Measurements from ENCODE around the gene TEX13C.
"Not testable (repeated sequence)": the region's sequence is repeated elsewhere in the genome, so short reads cannot be mapped to it uniquely, and the experiment has no call there.

Gene TEX13C

DNA sequence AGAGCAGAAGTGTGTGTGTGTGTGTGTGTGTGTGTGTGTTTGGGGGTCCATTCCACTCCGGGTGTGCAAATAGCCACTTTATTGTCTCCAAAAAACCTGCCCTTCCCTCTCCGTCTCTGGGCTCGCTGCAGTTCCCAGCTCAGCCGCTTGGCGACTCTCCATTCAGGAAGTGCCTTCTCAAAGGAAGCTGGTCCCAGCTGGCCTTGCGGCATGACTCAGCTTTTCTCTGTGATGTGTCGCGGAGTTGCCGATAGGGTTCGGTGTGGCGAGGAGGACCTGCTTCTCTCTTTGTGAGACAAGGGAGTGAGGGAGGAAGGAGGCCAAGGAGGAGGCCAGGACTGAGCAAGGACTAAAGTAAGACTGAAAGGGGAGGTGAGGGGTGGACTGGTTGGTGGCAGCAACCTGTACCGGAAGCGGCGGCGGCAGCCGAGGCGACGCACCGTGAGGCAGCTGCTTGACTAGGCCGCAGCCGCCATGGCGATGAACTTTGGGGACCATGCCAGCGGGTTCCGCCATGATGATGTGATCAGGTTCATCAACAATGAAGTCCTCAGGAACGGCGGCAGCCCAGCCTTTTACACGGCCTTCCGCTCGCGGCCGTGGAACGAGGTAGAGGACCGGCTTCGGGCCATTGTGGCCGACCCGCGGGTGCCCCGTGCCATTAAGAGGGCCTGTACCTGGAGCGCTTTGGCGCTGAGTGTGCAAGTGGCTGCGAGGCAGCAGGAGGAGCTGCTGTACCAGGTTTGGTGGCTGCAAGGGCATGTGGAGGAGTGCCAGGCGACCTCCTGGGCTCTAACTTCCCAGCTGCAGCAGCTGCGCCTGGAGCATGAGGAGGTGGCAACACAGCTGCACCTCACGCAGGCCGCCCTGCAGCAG, at the start of gene TEX13C:
TSS of gene TEX13C (plus strand) at position 226 of the 876 bp plus-strand sequence. CDS start at position 475, 249 bp downstream.
- DNase-seq, result no peak

GRCh38 chrX:125287282-125287681, 32.4 kb upstream of the TEX13C start:
- DNase-seq, result no peak

- no peak for DNase-seq
Measured at GRCh38 chrX:125288343-125288742, 31.3 kb upstream of the TEX13C start.

DNA sequence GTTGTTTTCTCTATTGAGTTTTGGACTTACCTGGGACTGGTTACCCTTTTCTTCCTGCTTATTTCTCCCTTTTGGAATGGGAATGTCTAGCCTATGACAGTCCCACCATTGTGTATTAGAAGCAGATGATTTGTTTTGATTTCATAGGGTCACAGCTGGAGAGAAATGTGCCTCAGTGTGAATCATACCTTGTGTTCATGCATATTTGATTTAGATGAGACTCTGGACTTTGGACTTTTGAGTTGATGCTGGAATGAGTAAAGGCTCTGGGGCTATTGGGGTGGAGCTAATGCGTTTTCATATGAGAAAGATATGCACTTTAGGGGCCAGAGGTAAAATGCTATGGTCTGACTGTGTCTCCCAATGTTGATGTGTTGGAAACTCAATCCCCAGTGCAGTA, 30.5 kb upstream of the TEX13C start:
- no peak for DNase-seq

GRCh38 chrX:125289920-125290319, 29.8 kb upstream of the TEX13C start:
- no peak for DNase-seq

DNA sequence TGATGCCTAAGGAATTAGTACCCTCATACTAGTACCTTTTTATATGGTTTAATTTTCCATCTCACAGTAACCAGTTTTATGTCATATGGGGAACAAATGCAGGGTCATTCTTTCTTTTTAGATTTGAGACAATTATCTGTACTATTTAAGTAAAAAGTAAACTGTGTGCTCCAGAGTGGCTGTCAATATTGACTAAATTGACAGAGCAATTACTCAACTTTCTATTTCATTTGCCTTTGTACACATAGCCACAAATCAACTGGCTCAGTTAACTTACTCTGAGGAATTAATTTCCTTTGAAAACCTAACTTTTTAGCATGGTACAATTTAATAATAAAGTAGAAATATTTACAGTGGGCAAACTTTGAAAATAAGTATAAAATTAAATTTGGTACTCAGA, 28.5 kb upstream of the TEX13C start:
- no peak for DNase-seq

- DNase-seq, result no peak
Measured at GRCh38 chrX:125293850-125294780, 25.6 kb upstream of the TEX13C start.

DNA sequence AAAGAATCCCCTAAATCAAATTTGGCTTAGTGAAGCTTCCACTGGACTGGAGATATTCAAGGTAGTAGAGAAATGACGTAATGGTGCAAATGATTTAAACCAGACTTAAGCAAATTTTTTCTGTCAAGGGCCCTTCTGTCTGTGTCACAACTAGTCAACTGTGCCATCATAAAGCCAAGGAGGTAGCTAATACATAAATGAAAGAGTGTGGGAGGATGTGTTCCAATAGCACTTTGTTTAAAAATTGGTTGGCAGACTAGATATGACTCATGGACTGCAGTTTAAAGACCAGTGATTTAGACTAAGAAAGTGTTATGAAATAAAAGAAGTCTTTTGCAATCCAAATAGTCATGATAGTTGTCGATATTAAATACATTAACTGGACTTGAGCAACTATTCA, 24.3 kb upstream of the TEX13C start:
- DNase-seq, result no peak

- no peak for DNase-seq
Measured at GRCh38 chrX:125298871-125299270, 20.8 kb upstream of the TEX13C start.

DNA sequence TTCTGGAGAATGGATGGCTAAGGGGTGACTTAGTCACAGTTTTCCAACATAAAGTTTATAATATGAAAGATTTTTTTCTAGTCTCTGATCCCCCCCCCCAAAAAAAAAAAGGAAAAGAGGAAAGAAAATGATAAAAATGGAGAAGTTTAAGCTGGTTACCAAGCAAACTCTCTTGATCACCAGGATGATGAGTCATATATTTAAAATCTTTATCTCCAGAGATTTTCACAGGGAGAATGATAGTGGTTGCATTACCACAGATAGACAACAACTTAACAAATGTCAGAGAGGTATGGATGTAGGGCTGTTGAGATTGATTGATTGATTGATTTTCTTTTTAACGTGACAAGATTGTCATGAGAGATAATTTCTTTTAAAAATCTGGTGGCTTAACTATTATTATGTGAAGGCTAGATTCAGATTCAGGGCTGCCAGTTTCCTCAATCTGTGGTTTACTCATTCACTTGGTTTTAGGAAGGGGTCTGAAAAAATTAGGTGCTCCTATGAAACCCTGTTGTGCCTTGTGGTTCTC, 13.3 kb upstream of the TEX13C start:
- DNase-seq, result no peak

- DNase-seq, result no peak
Measured at GRCh38 chrX:125308653-125309052, 11.0 kb upstream of the TEX13C start.

GRCh38 chrX:125319166-125319565, 505 bp upstream of the TEX13C start:
- not testable (repeated sequence) for DNase-seq

DNA sequence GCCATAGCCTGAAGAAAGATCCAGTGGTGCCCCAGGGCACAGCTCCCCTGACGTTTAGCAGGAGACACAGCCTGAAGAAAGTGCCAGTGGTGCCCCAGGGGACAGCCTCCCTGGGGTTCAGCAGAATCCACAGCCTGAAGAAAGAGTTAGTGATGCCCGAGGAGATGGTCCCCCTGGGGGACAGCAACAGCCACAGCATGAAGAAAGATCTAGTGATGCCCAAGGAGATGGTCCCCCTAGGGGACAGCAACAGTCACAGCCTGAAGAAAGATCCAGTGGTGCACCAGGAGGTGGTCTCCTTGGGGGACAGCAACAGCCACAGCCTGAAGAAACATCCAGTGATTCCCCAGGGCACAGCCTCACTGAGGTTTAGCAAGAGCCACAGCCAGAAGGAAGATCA, 2.8 kb downstream of the TEX13C start:
- DNase-seq, result no peak

- DNase-seq, result no peak
Measured at GRCh38 chrX:125326599-125326998, 6.9 kb downstream of the TEX13C start.

- no peak for DNase-seq
Measured at GRCh38 chrX:125327891-125328290, 8.2 kb downstream of the TEX13C start.

DNA sequence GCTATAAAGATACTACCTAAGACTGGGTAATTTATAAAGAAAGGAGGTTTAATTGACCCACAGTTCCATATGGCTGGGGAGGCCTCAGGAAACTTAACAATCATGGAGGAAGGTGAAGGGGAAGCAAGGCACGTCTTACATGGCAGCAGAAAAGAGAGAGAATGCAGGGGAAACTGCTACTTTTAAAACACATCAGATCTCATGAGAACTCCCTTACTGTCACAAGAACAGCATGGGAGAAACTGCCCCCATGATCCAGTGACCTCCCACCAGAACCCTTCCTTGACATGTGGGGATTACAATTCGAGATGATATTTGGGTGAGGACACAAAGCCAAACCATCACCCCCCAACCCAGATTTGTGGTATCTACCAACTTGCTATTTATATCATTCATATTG, 13.9 kb downstream of the TEX13C start:
- no peak for DNase-seq

DNA sequence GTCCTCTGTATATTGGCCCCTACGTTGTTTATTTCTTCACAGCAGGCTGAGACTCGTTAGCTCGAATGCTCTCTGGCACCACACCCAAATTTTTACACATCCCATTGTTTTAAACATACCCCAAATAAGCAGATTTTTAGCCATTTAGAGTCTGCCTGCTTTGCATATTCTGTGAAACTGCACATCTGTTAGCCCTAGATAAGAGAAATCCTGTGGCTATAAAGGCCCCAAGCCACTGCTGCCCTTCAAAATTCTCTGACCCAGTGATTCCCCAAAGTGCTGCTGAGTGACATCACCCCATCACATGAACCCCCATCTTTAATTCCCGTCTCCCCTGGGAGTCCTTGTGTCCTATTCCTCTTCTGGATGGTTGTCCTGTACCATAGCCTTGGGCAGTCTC, 20.8 kb downstream of the TEX13C start:
- no peak for DNase-seq

- DNase-seq, result no peak
Measured at GRCh38 chrX:125374169-125374568, 54.5 kb downstream of the TEX13C start.

Data from activated gamma-delta T cell treated with Interleukin-2 at 50 U/mL for 16 hours (primary cell).